ENCODE data around the gene RECK.
"Not testable (repeated sequence)": the region's sequence is repeated elsewhere in the genome, so short reads cannot be mapped to it uniquely, and the experiment has no call there.

The RECK gene

GRCh38 chr9:36074870-36075532, 38.3 kb downstream of the RECK start:
- DNase-seq = peak; percentile 82

GRCh38 chr9:36078051-36078450, 41.3 kb downstream of the RECK start:
- DNase-seq = no peak

GRCh38 chr9:36080519-36080918, 43.8 kb downstream of the RECK start:
- DNase-seq = no peak

DNA sequence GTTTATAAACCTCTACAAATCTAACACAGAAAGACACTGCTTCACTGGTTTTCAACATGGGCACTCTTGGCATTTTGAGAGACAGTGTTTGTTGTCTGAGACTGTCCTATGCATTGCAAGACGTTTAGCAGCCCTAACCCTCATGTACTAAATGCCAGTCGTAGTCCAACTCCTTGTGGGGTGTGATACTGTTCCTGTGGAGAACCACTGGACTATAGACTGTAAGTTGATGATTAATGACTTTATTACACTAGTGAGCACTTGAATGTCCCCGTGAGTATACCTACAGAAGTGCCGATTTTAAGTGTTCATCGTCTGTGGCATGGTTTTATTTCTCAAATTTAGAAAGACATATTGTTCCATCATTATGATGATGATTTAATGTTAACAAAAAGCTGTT, 46.2 kb downstream of the RECK start:
- DNase-seq = no peak

GRCh38 chr9:36086442-36086841, 49.7 kb downstream of the RECK start:
- DNase-seq = no peak

DNA sequence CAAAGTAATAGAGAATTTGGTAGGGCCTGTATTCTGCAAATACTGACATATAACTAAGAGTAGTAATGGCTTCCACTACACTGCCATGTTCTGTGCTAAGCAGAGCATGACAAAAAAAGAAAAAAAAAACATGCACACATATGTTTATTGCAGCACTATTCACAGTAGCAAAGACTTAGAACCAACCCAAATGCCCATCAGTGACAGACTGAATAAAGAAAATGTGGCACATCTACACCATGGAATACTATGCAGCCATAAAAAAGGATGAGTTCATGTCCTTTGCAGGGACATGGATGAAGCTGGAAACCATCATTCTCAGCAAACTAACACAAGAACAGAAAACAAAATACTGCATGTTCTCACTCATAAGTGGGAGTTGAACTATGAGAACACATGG, 50.3 kb downstream of the RECK start:
- not testable (repeated sequence) for DNase-seq

- DNase-seq = no peak
These were observed 51.3 kb downstream of the RECK start for GRCh38 chr9:36088020-36088419.

GRCh38 chr9:36091026-36091953, 54.6 kb downstream of the RECK start:
- peak; percentile 83 for DNase-seq

DNA sequence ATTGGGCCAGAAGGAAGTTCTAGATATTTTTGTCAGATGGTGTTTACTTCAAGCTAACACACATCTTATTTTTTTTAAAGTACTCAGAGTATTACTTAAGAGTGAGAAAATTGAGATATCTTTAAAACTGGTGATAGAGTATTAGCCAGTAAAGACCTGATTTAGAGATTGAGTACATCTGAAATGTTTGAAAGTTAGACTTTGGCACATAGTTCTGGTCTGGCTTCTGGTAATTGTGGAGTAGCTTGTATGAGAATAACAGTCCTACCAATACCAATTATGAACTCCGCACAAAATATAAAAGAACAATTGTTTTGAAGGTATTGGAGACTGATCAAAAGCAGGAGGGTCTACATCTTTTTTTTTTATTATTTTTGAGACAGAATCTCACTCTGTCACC, 55.3 kb downstream of the RECK start:
- no peak for DNase-seq

DNA sequence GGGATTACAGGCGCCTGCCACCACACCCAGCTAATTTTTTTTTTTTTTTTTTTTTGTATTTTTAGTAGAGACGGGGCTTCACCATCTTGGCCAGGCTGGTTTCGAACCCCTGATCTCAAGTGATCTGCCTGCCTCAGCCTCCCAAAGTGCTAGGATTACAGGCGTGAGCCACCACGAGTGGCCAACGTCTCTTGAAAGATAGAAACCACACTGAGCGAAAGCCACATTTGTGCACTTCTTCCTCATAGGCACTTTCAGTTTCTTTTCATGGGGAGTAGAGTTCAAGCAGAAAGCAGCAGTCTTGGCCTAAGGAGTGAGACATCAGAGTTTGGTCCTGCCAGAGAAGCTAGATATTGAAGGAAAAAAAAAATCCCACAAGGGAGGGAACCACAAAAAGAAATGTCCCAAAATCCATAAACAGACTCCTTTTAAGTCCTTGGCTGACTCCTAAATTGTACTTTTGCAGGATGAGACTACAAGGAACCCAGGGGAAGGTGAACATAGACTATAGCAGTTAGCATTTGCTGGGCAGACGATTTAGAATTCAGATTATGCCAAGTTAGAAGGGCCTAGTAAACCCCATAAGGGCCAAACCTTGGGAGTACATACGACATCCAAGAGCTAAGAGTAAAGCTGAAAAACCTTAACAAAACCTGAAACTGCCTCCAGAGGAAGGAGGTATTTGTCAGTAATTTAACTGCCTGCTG, 55.9 kb downstream of the RECK start:
- no peak for DNase-seq

DNA sequence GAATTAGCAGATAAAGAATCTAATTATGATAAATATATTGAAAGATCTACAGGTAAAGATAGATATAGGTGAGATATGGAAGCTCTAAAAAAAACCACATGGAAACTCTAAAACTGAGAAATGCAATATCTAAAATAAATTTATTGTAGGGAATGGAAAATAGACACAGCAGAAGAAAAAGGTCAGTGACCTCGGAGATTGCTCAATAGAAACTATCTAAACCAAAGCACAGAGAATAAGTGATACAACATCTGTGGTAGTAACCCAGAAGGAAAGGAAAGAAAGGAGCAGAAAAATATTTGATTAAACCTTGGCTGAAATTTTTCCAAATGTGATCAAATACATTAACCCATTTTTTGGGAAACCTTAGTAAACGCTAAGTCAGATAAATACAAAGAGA, 56.7 kb downstream of the RECK start:
- DNase-seq = no peak

DNA sequence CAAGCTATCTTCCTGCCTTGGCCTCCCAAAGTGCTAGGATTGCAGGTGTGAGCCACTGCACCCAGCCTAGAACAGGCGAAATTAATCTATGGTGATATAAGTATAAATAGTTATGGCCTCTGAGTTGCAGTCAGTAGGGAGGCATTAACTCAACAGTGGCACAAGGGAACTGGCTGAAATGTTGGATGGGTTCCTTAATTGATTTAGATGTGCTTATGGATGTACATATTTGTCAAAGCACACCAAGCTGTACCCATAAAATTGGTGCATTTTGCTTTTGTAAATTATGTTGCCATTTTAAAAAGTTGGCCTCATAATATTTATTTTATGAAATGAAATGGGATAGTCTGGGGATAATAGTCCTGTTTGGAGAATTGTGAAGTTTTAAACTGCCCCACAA, 63.0 kb downstream of the RECK start:
- DNase-seq = no peak

DNA sequence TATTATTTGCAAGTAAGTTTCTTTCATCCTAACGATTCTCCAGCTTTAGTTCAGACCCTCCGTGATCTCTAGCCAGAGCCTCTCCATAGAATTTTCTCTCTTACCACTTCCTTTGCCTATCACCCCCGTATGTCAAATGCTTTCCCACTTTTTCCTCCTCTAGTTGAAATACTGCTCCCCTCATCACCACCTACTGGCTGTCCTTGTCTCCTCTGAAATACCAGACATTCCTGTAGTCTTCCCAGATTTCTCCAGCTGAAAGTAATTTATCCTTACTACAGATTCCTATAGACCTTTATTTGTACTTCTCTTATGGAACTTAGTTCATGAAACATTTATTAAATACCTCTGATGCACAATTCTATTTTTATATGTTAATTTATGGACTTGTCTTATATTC, 63.8 kb downstream of the RECK start:
- DNase-seq = peak; percentile 96

DNA sequence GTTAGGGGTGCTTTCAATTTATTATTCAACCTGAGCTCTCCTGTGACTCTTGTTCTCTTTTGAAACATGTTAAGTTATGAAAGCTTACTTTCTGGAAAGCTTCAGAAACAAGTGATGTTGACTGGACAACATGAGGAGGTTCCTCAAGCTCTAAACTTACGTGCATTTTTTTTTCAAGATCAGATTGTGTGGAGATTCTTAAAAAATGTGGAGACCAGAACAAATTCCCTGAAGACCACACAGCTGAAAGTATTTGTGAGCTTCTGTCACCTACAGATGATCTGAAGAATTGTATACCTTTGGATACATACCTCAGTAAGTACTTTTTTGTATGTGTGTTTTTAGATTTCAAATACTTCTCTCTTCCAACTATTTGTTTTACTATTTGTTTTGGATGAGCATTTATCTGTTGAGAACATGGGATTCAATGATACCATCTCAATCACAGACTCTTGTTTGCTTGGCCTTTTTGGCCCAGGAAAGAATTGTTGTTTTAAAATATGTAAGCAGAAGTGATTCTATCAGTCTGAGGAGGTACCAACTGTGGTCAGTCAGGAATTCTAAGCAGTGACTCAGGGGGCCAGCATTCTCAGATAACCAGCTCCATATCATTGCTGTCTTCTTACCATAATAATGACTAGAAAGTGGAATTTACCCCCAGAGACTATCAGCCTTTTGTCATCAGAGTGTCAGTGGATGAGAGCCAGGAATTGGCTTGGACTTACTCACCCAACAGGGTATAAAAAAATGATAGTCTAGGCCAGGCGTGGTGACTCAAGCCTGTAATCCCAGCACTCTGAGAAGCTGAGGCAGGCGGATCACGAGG, 65.4 kb downstream of the RECK start:
- peak; percentile 100 for DNase-seq

- peak; percentile 77 for DNase-seq
These were observed 66.2 kb downstream of the RECK start for GRCh38 chr9:36102742-36103495.

DNA sequence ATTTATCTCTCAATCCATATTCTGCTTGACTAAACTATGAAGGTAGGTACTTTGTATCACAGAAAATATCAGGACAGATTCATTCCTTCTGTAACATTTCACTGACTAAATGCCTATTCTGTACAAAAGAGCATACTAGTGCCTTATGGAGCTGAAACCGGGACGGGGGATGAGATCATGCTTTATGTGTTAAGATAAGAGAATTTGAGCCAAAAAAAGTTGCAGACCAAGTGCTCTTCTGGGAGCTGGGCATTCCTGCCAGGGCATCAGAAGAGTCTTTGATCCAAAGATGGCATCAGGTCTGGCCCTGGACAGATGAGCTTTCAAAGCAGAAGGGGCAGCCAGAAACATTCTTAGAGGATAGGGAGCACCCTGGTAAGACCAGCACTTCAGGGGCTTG, 72.4 kb downstream of the RECK start:
- DNase-seq = no peak

GRCh38 chr9:36110434-36110833, 73.7 kb downstream of the RECK start:
- no peak for DNase-seq

- DNase-seq = no peak
These were observed 75.8 kb downstream of the RECK start for GRCh38 chr9:36112516-36112915.

GRCh38 chr9:36113999-36114398, 77.3 kb downstream of the RECK start:
- DNase-seq = peak; percentile 56

GRCh38 chr9:36116593-36116992, 79.9 kb downstream of the RECK start:
- no peak for DNase-seq

DNA sequence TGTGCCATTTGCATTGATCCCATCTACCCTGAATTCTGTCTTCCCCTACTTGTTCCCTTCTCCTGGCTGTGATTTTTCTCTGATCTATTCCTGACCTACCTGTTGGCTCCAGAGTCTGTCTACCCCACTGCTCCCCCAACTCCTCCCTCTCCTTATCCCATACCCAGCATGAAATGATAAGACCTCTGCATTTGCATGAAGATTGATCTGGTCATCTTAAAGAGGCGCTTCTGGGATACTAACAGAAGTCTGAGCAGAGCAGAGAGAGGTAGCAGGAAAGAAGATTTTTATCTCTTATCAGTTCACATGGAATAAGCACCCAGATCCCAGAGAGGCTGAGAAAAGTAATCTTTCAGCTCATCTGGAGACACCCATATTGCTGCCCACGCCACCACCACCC, 81.5 kb downstream of the RECK start:
- no peak for DNase-seq

GRCh38 chr9:36118706-36119105, 82.0 kb downstream of the RECK start:
- no peak for DNase-seq
